ENCODE measurements around the gene LRRFIP1. TPM values are rescaled to one million over a fixed set of nuclear protein-coding genes. Genes with fewer than 3 reads are reported as not detected.

LRRFIP1 gene
- total and polyA plus RNA-seq, 2 of the 13 experiments (the other 11 are each of a cell fraction or from before 2014, with no cell fraction given): 15.9 to 40.5 TPM

DNA sequence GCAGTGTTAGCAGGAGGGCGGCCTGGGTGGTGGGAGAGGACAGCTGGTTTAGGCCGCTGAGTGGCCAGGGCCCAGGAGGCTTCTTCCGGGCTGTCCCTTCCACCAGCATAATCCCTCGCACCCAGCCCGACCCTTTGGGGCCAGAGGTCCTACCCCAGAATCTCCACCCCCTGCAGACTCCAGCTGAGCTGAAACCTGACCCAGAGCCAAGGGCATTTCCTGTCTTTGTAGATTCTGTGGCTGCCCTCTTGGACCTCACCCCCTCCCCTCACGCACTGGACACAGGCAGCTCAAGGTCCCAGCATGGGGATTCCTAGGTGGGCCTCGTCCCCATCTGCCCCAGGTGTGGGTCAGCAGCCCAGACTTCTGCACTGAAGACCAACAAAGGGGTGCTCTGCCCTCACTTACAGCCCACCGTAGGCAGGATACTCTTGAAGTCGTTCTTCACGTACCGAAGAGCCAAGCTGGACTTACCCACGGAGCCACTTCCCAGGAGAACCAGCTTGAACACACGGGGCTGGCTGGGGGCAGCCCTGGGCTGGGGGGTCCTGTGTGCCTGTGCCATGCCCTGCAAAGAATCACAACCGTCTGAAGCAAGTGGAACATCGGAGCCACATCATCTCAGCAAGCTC is 41.7 kb upstream of the LRRFIP1 start (continued):
- TF ChIP-seq HNF1A (IDR thresholded peaks at IDR 0.05; ENCODE audit: low read depth) (peak; percentile 58; the same call in 1 of the 2 replicates), HNF1A (CRISPR knock-in tag; IDR thresholded peaks at IDR 0.05; ENCODE audit: borderline replicate concordance) (peak; percentile 87; the same call in 1 of the 2 replicates), PRMT3 (CRISPR knock-in tag; IDR thresholded peaks at IDR 0.05; ENCODE audit: borderline replicate concordance, low read depth) (no peak), PATZ1 (CRISPR knock-in tag; IDR thresholded peaks at IDR 0.05) (peak; percentile 93), BCL6 (CRISPR knock-in tag; IDR thresholded peaks at IDR 0.05) (peak; percentile 97), ARID5B (CRISPR knock-in tag; IDR thresholded peaks at IDR 0.05) (peak; percentile 97), ZNF605 (CRISPR knock-in tag; IDR thresholded peaks at IDR 0.05) (peak; percentile 96), KDM1A (CRISPR knock-in tag; IDR thresholded peaks at IDR 0.05) (no peak), ZNF484 (CRISPR knock-in tag; IDR thresholded peaks at IDR 0.05; ENCODE audit: borderline replicate concordance, low read depth) (no peak), CEBPG (CRISPR knock-in tag; IDR thresholded peaks at IDR 0.05) (peak; percentile 58), CCDC6 (CRISPR knock-in tag; IDR thresholded peaks at IDR 0.05) (no peak), ZNF841 (CRISPR knock-in tag; IDR thresholded peaks at IDR 0.05; ENCODE audit: borderline replicate concordance) (no peak)
- TF ChIP-seq, protein P1, sequence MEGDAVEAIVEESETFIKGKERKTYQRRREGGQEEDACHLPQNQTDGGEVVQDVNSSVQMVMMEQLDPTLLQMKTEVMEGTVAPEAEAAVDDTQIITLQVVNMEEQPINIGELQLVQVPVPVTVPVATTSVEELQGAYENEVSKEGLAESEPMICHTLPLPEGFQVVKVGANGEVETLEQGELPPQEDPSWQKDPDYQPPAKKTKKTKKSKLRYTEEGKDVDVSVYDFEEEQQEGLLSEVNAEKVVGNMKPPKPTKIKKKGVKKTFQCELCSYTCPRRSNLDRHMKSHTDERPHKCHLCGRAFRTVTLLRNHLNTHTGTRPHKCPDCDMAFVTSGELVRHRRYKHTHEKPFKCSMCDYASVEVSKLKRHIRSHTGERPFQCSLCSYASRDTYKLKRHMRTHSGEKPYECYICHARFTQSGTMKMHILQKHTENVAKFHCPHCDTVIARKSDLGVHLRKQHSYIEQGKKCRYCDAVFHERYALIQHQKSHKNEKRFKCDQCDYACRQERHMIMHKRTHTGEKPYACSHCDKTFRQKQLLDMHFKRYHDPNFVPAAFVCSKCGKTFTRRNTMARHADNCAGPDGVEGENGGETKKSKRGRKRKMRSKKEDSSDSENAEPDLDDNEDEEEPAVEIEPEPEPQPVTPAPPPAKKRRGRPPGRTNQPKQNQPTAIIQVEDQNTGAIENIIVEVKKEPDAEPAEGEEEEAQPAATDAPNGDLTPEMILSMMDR (CRISPR knock-in tag; IDR thresholded peaks at IDR 0.05): peak; percentile 50
- TF ChIP-seq, protein P2, sequence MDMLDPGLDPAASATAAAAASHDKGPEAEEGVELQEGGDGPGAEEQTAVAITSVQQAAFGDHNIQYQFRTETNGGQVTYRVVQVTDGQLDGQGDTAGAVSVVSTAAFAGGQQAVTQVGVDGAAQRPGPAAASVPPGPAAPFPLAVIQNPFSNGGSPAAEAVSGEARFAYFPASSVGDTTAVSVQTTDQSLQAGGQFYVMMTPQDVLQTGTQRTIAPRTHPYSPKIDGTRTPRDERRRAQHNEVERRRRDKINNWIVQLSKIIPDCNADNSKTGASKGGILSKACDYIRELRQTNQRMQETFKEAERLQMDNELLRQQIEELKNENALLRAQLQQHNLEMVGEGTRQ (IDR thresholded peaks at IDR 0.05; ENCODE audit: low read depth, low read length): no peak
- TF ChIP-seq, protein P2 (CRISPR knock-in tag; IDR thresholded peaks at IDR 0.05; ENCODE audit: borderline replicate concordance): no peak; the same call in 1 of the 2 replicates

Measured in HepG2 (cell line).